HEK293 (cell line): ENCODE results near the gene SPATA21.

Experiments
- CTCF ChIA-PET: fragments of 350-600 bp; formaldehyde crosslinking; extraction: SDS; loops from one replicate; lab custom pipeline; 2021; ENCODE audit warnings: antibody characterized with exemption; lab: Yijun Ruan, JAX
- POLR2A ChIA-PET: fragments of 300-600 bp; formaldehyde crosslinking; extraction: SDS; loops from one replicate; lab custom pipeline; 2020; ENCODE audit warnings: antibody characterized with exemption, inconsistent platforms; lab: Yijun Ruan, JAX
- H3K27ac ChIP-seq: fragments of 200-500 bp; sonication (Bioruptor generic); 2 replicates; pipeline ENCODE4 v1.5.1; 2014; ENCODE audit warnings: low read depth, low read length, control low read depth, inconsistent platforms; ENCODE audit errors: extremely low read depth
- H3K36me3 ChIP-seq, 2 experiments: fragments of 200-500 bp in 1 of 2; sonication (Bioruptor generic) in 1 of 2; 1 replicate in 1 of 2; 2 replicates in 1 of 2; pipeline ENCODE4 v1.5.1; 2014 to 2017; ENCODE audit warnings: inconsistent platforms in 2 of 2, low read length in 2 of 2; ENCODE audit not compliant: control insufficient read depth in 2 of 2, insufficient read depth in 1 of 2
- H3K4me1 ChIP-seq: fragments of 200-500 bp; sonication (Bioruptor generic); 2 replicates; pipeline ENCODE4 v1.5.1; 2014; ENCODE audit warnings: mild to moderate bottlenecking, low read length, inconsistent platforms; ENCODE audit not compliant: control insufficient read depth, insufficient read depth
- H3K4me3 ChIP-seq: 2 replicates; pipeline ENCODE4 v1.5.1; 2011; ENCODE audit warnings: low read depth, mild to moderate bottlenecking, control low read depth, low read length, moderate library complexity
- H3K9me3 ChIP-seq: fragments of 200-500 bp; sonication (Bioruptor generic); 2 replicates; pipeline ENCODE4 v1.5.1; 2014; ENCODE audit warnings: low read depth, low read length, inconsistent platforms; ENCODE audit not compliant: control insufficient read depth, insufficient read depth
- HOXA7 ChIP-seq: sonication (generic); formaldehyde crosslinking; IDR thresholded peaks from 2 replicates; pipeline ENCODE4 v1.8.1; 2022; ENCODE audit warnings: missing genetic modification reagents, borderline replicate concordance
- HOXD13 ChIP-seq: sonication (generic); formaldehyde crosslinking; IDR thresholded peaks from 2 replicates; pipeline ENCODE4 v1.8.0; 2022; ENCODE audit warnings: missing genetic modification reagents, borderline replicate concordance
- KLF1 ChIP-seq: fragments of 450-650 bp; formaldehyde crosslinking; IDR thresholded peaks from 2 replicates; pipeline ENCODE4 v1.5.1; 2016; ENCODE audit warnings: missing biosample characterization, missing genetic modification characterization
- YY1 ChIP-seq: fragments of 450-650 bp; formaldehyde crosslinking; IDR thresholded peaks from 2 replicates; pipeline ENCODE4 v1.5.1; 2018; ENCODE audit warnings: missing biosample characterization, missing genetic modification characterization
- YY2 ChIP-seq: fragments of 450-650 bp; formaldehyde crosslinking; IDR thresholded peaks from 2 replicates; pipeline ENCODE4 v1.5.1; 2016; ENCODE audit warnings: missing biosample characterization, missing genetic modification characterization
- ZBTB10 ChIP-seq: fragments of 450-650 bp; formaldehyde crosslinking; IDR thresholded peaks from 2 replicates; pipeline ENCODE4 v1.5.1; 2016; ENCODE audit warnings: missing biosample characterization, missing genetic modification characterization
- ZFHX2 ChIP-seq: fragments of 450-650 bp; formaldehyde crosslinking; conservative IDR thresholded peaks from 2 replicates; pipeline ENCODE4 v1.5.1; 2016; ENCODE audit warnings: missing biosample characterization, missing genetic modification characterization
- ZNF121 ChIP-seq: fragments of 450-650 bp; formaldehyde crosslinking; IDR thresholded peaks from 2 replicates; pipeline ENCODE4 v1.5.1; 2016; ENCODE audit warnings: missing biosample characterization, missing genetic modification characterization
- ZNF157 ChIP-seq: fragments of 450-650 bp; formaldehyde crosslinking; IDR thresholded peaks from 2 replicates; pipeline ENCODE4 v1.5.1; 2016; ENCODE audit warnings: missing biosample characterization, missing genetic modification characterization
- ZNF16 ChIP-seq: fragments of 450-650 bp; formaldehyde crosslinking; IDR thresholded peaks from 2 replicates; pipeline ENCODE4 v1.5.1; 2016; ENCODE audit warnings: low read depth, missing biosample characterization, missing genetic modification characterization
- ZNF174 ChIP-seq: fragments of 450-650 bp; formaldehyde crosslinking; IDR thresholded peaks from 2 replicates; pipeline ENCODE4 v1.5.0; 2017; ENCODE audit warnings: missing biosample characterization, mild to moderate bottlenecking, missing genetic modification characterization
- ZNF221 ChIP-seq: fragments of 450-650 bp; formaldehyde crosslinking; IDR thresholded peaks from 2 replicates; pipeline ENCODE4 v1.5.1; 2017; ENCODE audit warnings: missing biosample characterization, missing genetic modification characterization, borderline replicate concordance
- ZNF341 ChIP-seq: fragments of 450-650 bp; formaldehyde crosslinking; IDR thresholded peaks from 2 replicates; pipeline ENCODE4; 2016; ENCODE audit warnings: low read depth, missing biosample characterization, missing genetic modification characterization
- ZNF473 ChIP-seq: fragments of 450-650 bp; formaldehyde crosslinking; IDR thresholded peaks from 2 replicates; pipeline ENCODE4 v1.5.1; 2017; ENCODE audit warnings: missing biosample characterization, missing genetic modification characterization
- ZNF501 ChIP-seq: fragments of 450-650 bp; formaldehyde crosslinking; IDR thresholded peaks from 2 replicates; pipeline ENCODE4 v1.5.1; 2016; ENCODE audit warnings: missing biosample characterization, missing genetic modification characterization
- ZNF555 ChIP-seq: fragments of 450-650 bp; formaldehyde crosslinking; conservative IDR thresholded peaks from 2 replicates; pipeline ENCODE4 v1.5.1; 2017; ENCODE audit warnings: missing biosample characterization, mild to moderate bottlenecking, missing genetic modification characterization, inconsistent platforms
- ZNF600 ChIP-seq: fragments of 450-650 bp; formaldehyde crosslinking; IDR thresholded peaks from 2 replicates; pipeline ENCODE4 v1.5.1; 2016; ENCODE audit warnings: missing biosample characterization, missing genetic modification characterization
- ZNF624 ChIP-seq: fragments of 450-650 bp; formaldehyde crosslinking; IDR thresholded peaks from 2 replicates; pipeline ENCODE4 v1.5.1; 2017; ENCODE audit warnings: missing biosample characterization, missing genetic modification characterization
- ZNF658 ChIP-seq: fragments of 450-650 bp; formaldehyde crosslinking; IDR thresholded peaks from 2 replicates; pipeline ENCODE4; 2016; ENCODE audit warnings: missing biosample characterization, missing genetic modification characterization
- TF ChIP-seq, protein P1 (sequence below): fragments of 450-650 bp; formaldehyde crosslinking; IDR thresholded peaks from 2 replicates; pipeline ENCODE4 v1.5.1; 2016; ENCODE audit warnings: missing biosample characterization, missing genetic modification characterization, borderline replicate concordance
- TF ChIP-seq, protein P2 (sequence below): fragments of 450-650 bp; formaldehyde crosslinking; IDR thresholded peaks from 2 replicates; pipeline ENCODE4 v1.5.1; 2017; ENCODE audit warnings: missing biosample characterization, missing genetic modification characterization

Gene SPATA21

DNA sequence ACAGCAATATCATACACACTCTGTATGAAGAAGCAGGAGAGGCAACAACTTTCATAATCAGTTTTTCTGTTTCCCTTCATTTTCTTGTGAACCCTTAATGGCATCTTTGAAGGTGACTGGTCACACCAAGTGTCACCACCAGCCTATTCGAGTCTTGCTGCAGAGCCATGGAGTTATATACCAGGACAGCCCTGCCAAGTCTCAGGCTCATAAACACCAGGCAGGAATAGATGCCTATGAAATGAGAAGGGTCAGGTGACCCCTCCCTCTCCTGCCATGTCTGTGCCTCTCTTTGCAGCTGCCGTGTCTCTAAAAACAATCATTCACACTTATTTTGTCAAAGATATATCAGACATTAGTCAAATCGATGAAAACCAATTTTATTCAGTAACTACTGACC lies 31.3 kb upstream of the SPATA21 start (continued):
- no peak for TF ChIP-seq ZNF157 (tag by site-specific recombination)
- TF ChIP-seq HOXD13 (CRISPR knock-in tag) = no peak
- no peak for TF ChIP-seq ZNF16
- TF ChIP-seq ZNF658 (tag by site-specific recombination) = no peak
- no peak for TF ChIP-seq ZNF600 (tag by site-specific recombination)
- TF ChIP-seq, protein P1, sequence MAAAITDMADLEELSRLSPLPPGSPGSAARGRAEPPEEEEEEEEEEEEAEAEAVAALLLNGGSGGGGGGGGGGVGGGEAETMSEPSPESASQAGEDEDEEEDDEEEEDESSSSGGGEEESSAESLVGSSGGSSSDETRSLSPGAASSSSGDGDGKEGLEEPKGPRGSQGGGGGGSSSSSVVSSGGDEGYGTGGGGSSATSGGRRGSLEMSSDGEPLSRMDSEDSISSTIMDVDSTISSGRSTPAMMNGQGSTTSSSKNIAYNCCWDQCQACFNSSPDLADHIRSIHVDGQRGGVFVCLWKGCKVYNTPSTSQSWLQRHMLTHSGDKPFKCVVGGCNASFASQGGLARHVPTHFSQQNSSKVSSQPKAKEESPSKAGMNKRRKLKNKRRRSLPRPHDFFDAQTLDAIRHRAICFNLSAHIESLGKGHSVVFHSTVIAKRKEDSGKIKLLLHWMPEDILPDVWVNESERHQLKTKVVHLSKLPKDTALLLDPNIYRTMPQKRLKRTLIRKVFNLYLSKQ (tag by site-specific recombination) = no peak
- TF ChIP-seq YY1 (tag by site-specific recombination) = no peak
- TF ChIP-seq ZNF341 (tag by site-specific recombination) = no peak

GRCh38 chr1:16464917-16465625 lies 27.8 kb upstream of the SPATA21 start:
- Histone ChIP-seq H3K4me3 (no peak overlapping the region), H3K4me1 (no peaks in the 10 kb centered on the region), H3K27ac (no peak overlapping the region)
- TF ChIP-seq ZFHX2 (no peak), ZNF174 (no peak)
- TF ChIP-seq, all 188 proteins: peak for 0
- POLR2A ChIA-PET = no interaction called here
- peaks cover 0 to 51% of the 10 kb centered on the region in 2 experiments; a peak in 2 of 3 replicates for H3K36me3 ChIP-seq
- CTCF ChIA-PET = interaction anchor here (0.8 to 1.2 kb wide), 2 partner anchors 25 to 387 kb away, joined by 3 to 5 read pairs; partner anchors contain the start of gene NECAP2
- no peaks in the 10 kb centered on the region for H3K9me3 ChIP-seq

DNA sequence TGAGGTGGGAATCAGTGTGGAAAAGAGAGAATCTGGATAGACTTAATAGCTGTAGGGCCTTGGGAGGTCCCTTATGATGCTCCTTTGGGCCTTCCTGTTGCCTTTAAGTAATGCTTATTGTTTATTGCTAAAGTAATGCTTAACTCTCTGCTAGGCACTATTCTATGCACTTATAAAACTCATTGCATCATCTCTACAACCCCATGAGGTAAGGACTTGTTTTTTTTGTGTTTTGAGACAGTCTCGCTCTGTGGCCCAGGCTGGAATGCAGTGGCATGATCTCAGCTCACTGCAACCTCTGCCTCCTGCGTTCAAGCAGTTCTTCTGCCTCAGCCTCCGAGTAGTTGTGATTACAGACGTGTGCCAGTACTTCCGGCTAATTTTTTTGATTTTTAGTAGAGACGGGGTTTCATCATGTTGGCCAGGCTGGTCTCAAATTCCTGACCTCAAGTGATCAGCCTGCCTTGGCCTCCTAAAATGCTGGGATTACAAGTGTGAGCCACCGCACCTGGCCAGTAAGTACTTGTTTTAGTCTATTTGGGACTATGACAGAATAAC lies 25.6 kb upstream of the SPATA21 start:
- CTCF ChIA-PET = no interaction called here
- TF ChIP-seq ZBTB10 (no peak), ZNF555 (tag by site-specific recombination) (no peak), ZNF624 (tag by site-specific recombination) (no peak), ZNF121 (no peak), ZNF157 (tag by site-specific recombination) (no peak), ZNF501 (tag by site-specific recombination) (no peak), HOXA7 (CRISPR knock-in tag) (no peak), ZNF473 (tag by site-specific recombination) (no peak), ZNF658 (tag by site-specific recombination) (no peak), ZNF221 (tag by site-specific recombination) (no peak), YY2 (tag by site-specific recombination) (no peak), KLF1 (tag by site-specific recombination) (no peak)
- TF ChIP-seq, protein P2, sequence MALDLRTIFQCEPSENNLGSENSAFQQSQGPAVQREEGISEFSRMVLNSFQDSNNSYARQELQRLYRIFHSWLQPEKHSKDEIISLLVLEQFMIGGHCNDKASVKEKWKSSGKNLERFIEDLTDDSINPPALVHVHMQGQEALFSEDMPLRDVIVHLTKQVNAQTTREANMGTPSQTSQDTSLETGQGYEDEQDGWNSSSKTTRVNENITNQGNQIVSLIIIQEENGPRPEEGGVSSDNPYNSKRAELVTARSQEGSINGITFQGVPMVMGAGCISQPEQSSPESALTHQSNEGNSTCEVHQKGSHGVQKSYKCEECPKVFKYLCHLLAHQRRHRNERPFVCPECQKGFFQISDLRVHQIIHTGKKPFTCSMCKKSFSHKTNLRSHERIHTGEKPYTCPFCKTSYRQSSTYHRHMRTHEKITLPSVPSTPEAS = no peak
- TF ChIP-seq, all 188 proteins: peak for 0
- H3K9me3 ChIP-seq = no peaks in the 10 kb centered on the region
- no peak overlapping the region for H3K4me3 ChIP-seq
- no peaks in the 10 kb centered on the region for H3K4me1 ChIP-seq
- no peak overlapping the region for H3K27ac ChIP-seq
- POLR2A ChIA-PET = interaction anchor here (1.4 kb wide), 1 partner anchor 23 kb away, joined by 4 read pairs; the partner anchor contains the start of gene NECAP2
- peaks cover 6 to 59% of the 10 kb centered on the region in 2 experiments; a peak in 2 of 3 replicates for H3K36me3 ChIP-seq
